WTC11 (cell line): ENCODE measurements around the gene TBC1D1.

Experiments
- AR ChIP-seq: fragments of 250-450 bp; sonication (Bioruptor Pico); IDR thresholded peaks from 2 replicates; pipeline ENCODE4 v1.9.0; 2021; ENCODE audit warnings: mild to moderate bottlenecking
- ATF2 ChIP-seq: sonication (generic); formaldehyde crosslinking; IDR thresholded peaks from 2 replicates; pipeline ENCODE4 v1.8.1; 2022; ENCODE audit warnings: low read depth, missing genetic modification reagents, borderline replicate concordance
- CBFB ChIP-seq: sonication (generic); formaldehyde crosslinking; IDR thresholded peaks from 2 replicates; pipeline ENCODE4 v1.8.1; 2022; ENCODE audit warnings: mild to moderate bottlenecking, low read depth, missing genetic modification reagents
- CTCF ChIP-seq: fragments of 200-600 bp; IDR thresholded peaks from 2 replicates; pipeline ENCODE4 v1.8.0; 2022; ENCODE audit warnings: antibody characterized with exemption
- FOXJ3 ChIP-seq: sonication (generic); formaldehyde crosslinking; IDR thresholded peaks from 2 replicates; pipeline ENCODE4 v1.9.0; 2021; ENCODE audit warnings: missing genetic modification reagents, mild to moderate bottlenecking, borderline replicate concordance
- NFYB ChIP-seq: sonication (generic); formaldehyde crosslinking; conservative IDR thresholded peaks from 2 replicates; pipeline ENCODE4 v1.8.0; 2022; ENCODE audit warnings: low read depth, missing genetic modification reagents
- TEAD4 ChIP-seq: sonication (generic); formaldehyde crosslinking; IDR thresholded peaks from 2 replicates; pipeline ENCODE4 v1.8.0; 2022; ENCODE audit warnings: mild to moderate bottlenecking, missing genetic modification reagents
- TF ChIP-seq, protein P1 (sequence below): sonication (generic); formaldehyde crosslinking; IDR thresholded peaks from 2 replicates; pipeline ENCODE4 v1.8.0; 2022; ENCODE audit warnings: mild to moderate bottlenecking, missing genetic modification reagents
- TF ChIP-seq, protein P2 (sequence below): sonication (generic); formaldehyde crosslinking; IDR thresholded peaks from 2 replicates; pipeline ENCODE4 v1.8.1; 2022; ENCODE audit warnings: mild to moderate bottlenecking, missing genetic modification reagents, moderate library complexity, borderline replicate concordance
- TF ChIP-seq, protein P3 (sequence below): sonication (generic); formaldehyde crosslinking; IDR thresholded peaks from 2 replicates; pipeline ENCODE4 v1.8.0; 2023; ENCODE audit warnings: missing genetic modification reagents
- TF ChIP-seq, protein P4 (sequence below): sonication (generic); formaldehyde crosslinking; conservative IDR thresholded peaks from 2 replicates; pipeline ENCODE4 v1.8.1; 2022; ENCODE audit warnings: mild to moderate bottlenecking, missing genetic modification reagents

DNA sequence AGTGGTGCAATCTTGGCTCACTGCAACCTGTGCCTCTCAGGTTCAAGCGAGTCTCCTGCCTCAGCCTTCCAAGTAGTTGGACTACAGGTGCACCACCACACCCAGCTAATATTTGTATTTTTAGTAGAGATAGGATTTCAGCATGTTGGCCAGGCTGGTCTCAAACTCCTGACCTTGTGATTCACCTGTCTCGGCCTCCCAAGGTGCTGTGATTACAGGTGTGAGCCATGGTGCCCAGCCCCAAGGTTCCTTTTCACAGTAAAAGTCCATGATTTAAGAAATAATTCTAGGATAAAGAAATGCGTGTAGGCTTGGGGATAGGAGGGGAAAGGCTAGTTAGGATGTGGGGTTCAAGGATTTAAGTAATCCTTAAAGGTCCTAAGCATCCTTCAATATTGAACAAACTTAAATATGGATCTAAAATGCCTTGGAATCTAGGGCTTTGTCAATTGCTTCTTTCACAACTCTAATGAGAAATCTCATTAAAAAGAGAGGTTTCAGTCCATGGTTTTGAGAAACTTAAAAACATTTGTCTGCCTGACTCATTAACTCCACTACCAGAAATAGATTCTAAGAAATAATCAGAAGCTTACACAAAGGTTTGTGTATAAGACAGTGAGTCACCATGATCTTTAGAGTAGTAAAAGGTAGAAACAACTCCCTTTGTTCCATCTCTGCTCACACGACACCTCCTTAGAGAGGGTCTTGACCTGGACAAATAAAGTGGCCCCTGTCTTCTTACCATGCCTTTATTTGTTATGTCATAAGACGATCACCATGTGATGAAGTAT lies 272.5 kb downstream of the TBC1D1 start:
- TF ChIP-seq, protein P1, sequence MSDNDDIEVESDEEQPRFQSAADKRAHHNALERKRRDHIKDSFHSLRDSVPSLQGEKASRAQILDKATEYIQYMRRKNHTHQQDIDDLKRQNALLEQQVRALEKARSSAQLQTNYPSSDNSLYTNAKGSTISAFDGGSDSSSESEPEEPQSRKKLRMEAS (CRISPR knock-in tag) = no peak
- TF ChIP-seq ATF2 (CRISPR knock-in tag) = no peak
- TF ChIP-seq, protein P2, sequence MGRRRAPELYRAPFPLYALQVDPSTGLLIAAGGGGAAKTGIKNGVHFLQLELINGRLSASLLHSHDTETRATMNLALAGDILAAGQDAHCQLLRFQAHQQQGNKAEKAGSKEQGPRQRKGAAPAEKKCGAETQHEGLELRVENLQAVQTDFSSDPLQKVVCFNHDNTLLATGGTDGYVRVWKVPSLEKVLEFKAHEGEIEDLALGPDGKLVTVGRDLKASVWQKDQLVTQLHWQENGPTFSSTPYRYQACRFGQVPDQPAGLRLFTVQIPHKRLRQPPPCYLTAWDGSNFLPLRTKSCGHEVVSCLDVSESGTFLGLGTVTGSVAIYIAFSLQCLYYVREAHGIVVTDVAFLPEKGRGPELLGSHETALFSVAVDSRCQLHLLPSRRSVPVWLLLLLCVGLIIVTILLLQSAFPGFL (CRISPR knock-in tag) = no peak
- TF ChIP-seq CTCF = no peak
- no peak for TF ChIP-seq AR (CRISPR knock-in tag)
- TF ChIP-seq, protein P3, sequence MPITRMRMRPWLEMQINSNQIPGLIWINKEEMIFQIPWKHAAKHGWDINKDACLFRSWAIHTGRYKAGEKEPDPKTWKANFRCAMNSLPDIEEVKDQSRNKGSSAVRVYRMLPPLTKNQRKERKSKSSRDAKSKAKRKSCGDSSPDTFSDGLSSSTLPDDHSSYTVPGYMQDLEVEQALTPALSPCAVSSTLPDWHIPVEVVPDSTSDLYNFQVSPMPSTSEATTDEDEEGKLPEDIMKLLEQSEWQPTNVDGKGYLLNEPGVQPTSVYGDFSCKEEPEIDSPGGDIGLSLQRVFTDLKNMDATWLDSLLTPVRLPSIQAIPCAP (CRISPR knock-in tag) = no peak
- no peak for TF ChIP-seq FOXJ3 (CRISPR knock-in tag)
- TF ChIP-seq CBFB (CRISPR knock-in tag) = no peak
- TF ChIP-seq, protein P4, sequence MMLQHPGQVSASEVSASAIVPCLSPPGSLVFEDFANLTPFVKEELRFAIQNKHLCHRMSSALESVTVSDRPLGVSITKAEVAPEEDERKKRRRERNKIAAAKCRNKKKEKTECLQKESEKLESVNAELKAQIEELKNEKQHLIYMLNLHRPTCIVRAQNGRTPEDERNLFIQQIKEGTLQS (CRISPR knock-in tag) = no peak
- TF ChIP-seq TEAD4 (CRISPR knock-in tag) = no peak
- no peak for TF ChIP-seq NFYB (CRISPR knock-in tag)
